A549 (cell line): Measurements from ENCODE around the gene PFN1. TPM values are rescaled to one million over a fixed set of nuclear protein-coding genes. Genes with fewer than 3 reads are reported as not detected.
A peak's percentile ranks its signal among the peaks of the same experiment; 100 is the strongest.

Source experiments
- ATAC-seq, 2 experiments: fragments of 200-7000 bp in 1 of 2; fragments of >200 bp in 1 of 2; cut with Nextera tagmentation in 1 of 2; cut with Tn5 transposase in 1 of 2; 3 replicates each; pipeline versions ENCODE4 v1.8.0 to v1.9.1; 2018 to 2020; ENCODE audit warnings: mild to moderate bottlenecking in 1 of 2, moderate library complexity in 1 of 2
- CTCF ChIA-PET: fragments of 300-600 bp; sonication (Branson Sonifier 250); formaldehyde crosslinking; extraction: SDS; loops from one replicate; lab custom pipeline; 2021; ENCODE audit warnings: antibody characterized with exemption, inconsistent platforms; lab: Yijun Ruan, JAX
- POLR2A ChIA-PET: fragments of 350-600 bp; formaldehyde crosslinking; extraction: SDS; loops from one replicate; lab custom pipeline; 2021; ENCODE audit warnings: antibody characterized with exemption, inconsistent platforms; lab: Yijun Ruan, JAX
- DNase-seq, 2 experiments: peaks; one replicate each; pipeline versions ENCODE4 v3.0.0 to v3.0.0-alpha.2; 2011 to 2016; ENCODE audit warnings: low read depth in 1 of 2, low spot score in 1 of 2
- FAIRE-seq: peaks from 2 replicates; lab custom pipeline; 2011; peaks lifted over from hg19 to GRCh38; lab: Jason Lieb, UNC
- H3K27ac ChIP-seq, 2 experiments: fragments of >200 bp; sonication (Bioruptor Twin); formaldehyde crosslinking; 3 replicates each; pipeline ENCODE4 v1.5.1; 2016 to 2017
- H3K4me1 ChIP-seq: fragments of >200 bp; sonication (Bioruptor Twin); formaldehyde crosslinking; 3 replicates; pipeline ENCODE4 v1.6.1; 2016
- H3K4me2 ChIP-seq: fragments of >200 bp; sonication (Bioruptor Twin); formaldehyde crosslinking; 3 replicates; pipeline ENCODE4 v1.6.1; 2016
- H3K4me3 ChIP-seq: fragments of >200 bp; sonication (Bioruptor Twin); formaldehyde crosslinking; 3 replicates; pipeline ENCODE4 v1.5.1; 2016
- H3K9me3 ChIP-seq: fragments of >200 bp; sonication (Bioruptor Twin); formaldehyde crosslinking; 3 replicates; pipeline ENCODE4 v1.6.1; 2016
- ATOH8 ChIP-seq: fragments of 250-450 bp; sonication (Bioruptor Pico); IDR thresholded peaks from 2 replicates; pipeline ENCODE4 v1.5.0; 2020; ENCODE audit warnings: low read depth, mild to moderate bottlenecking, moderate library complexity
- BCL3 ChIP-seq: fragments of >200 bp; sonication (Bioruptor Twin); formaldehyde crosslinking; IDR thresholded peaks from 3 replicates; pipeline ENCODE4 v1.6.1; 2016
- CHD2 ChIP-seq: fragments of 150-350 bp; IDR thresholded peaks from 2 replicates; pipeline ENCODE4 v1.6.1; 2014; ENCODE audit warnings: low read length; ENCODE audit not compliant: partially characterized antibody
- E2F6 ChIP-seq: IDR thresholded peaks from 2 replicates; pipeline ENCODE4 v1.6.1; 2012; ENCODE audit warnings: low read depth, borderline replicate concordance
- EHF ChIP-seq: fragments of 250-450 bp; sonication (Bioruptor Pico); IDR thresholded peaks from 2 replicates; pipeline ENCODE4 v1.5.0; 2020; ENCODE audit warnings: mild to moderate bottlenecking
- EHMT2 ChIP-seq: fragments of 200-600 bp; sonication (generic); IDR thresholded peaks from 2 replicates; pipeline ENCODE4 v1.6.1; 2016; ENCODE audit warnings: antibody characterized with exemption, low read depth, mild to moderate bottlenecking, moderate library complexity
- FOSB ChIP-seq: fragments of 250-450 bp; sonication (Bioruptor Pico); IDR thresholded peaks from 2 replicates; pipeline ENCODE4 v1.5.0; 2020; ENCODE audit warnings: mild to moderate bottlenecking, moderate library complexity
- GATA3 ChIP-seq: IDR thresholded peaks from 2 replicates; pipeline ENCODE4 v1.6.1; 2012; ENCODE audit warnings: borderline replicate concordance
- HDAC2 ChIP-seq: fragments of 200-600 bp; sonication (generic); IDR thresholded peaks from 2 replicates; pipeline ENCODE4 v1.6.1; 2016
- HEYL ChIP-seq: fragments of 250-450 bp; sonication (Bioruptor Pico); IDR thresholded peaks from 2 replicates; pipeline ENCODE4 v1.8.0; 2021; ENCODE audit warnings: mild to moderate bottlenecking, moderate library complexity
- HMGXB4 ChIP-seq: fragments of 250-450 bp; sonication (Bioruptor Pico); IDR thresholded peaks from 2 replicates; pipeline ENCODE4 v1.5.0; 2021; ENCODE audit warnings: mild to moderate bottlenecking, moderate library complexity, borderline replicate concordance
- HOXB5 ChIP-seq: fragments of 250-450 bp; sonication (Bioruptor Pico); IDR thresholded peaks from 2 replicates; pipeline ENCODE4 v1.5.0; 2020; ENCODE audit warnings: mild to moderate bottlenecking, moderate library complexity
- JUN ChIP-seq, 2 experiments: fragments of >200 bp; sonication (Bioruptor Twin); formaldehyde crosslinking; IDR thresholded peaks; 2 replicates in 1 of 2; 3 replicates in 1 of 2; pipeline ENCODE4 v1.6.1; 2016 to 2017
- JUNB ChIP-seq: fragments of >200 bp; sonication (Bioruptor Twin); formaldehyde crosslinking; IDR thresholded peaks from 2 replicates; pipeline ENCODE4 v1.6.1; 2016
- KDM5A ChIP-seq: fragments of 200-600 bp; sonication (generic); IDR thresholded peaks from 2 replicates; pipeline ENCODE4 v1.6.1; 2016; ENCODE audit warnings: antibody characterized with exemption, mild to moderate bottlenecking
- MYC ChIP-seq: IDR thresholded peaks from 2 replicates; pipeline ENCODE4 v1.6.1; 2012; ENCODE audit warnings: mild to moderate bottlenecking, inconsistent platforms, low read length, improper control_type of control experiment, borderline replicate concordance
- PBX3 ChIP-seq: IDR thresholded peaks from 2 replicates; pipeline ENCODE4 v1.6.1; 2012
- PHF8 ChIP-seq: fragments of 200-600 bp; sonication (generic); IDR thresholded peaks from 2 replicates; pipeline ENCODE4 v1.6.1; 2016; ENCODE audit warnings: low read depth, mild to moderate bottlenecking, antibody characterized with exemption, moderate library complexity, borderline replicate concordance
- POLR2A ChIP-seq: IDR thresholded peaks from 2 replicates; pipeline ENCODE4 v1.6.1; 2012; ENCODE audit warnings: mild to moderate bottlenecking, low read length
- RAD21 ChIP-seq, 2 experiments: fragments of >200 bp in 1 of 2; sonication (Bioruptor Twin) in 1 of 2; formaldehyde crosslinking in 1 of 2; IDR thresholded peaks in 1 of 2; conservative IDR thresholded peaks in 1 of 2; 2 replicates in 1 of 2; 3 replicates in 1 of 2; pipeline ENCODE4 v1.6.1; 2012 to 2018; ENCODE audit warnings: inconsistent platforms in 1 of 2
- RFX5 ChIP-seq: fragments of 450-650 bp; IDR thresholded peaks from 2 replicates; pipeline ENCODE4 v1.7.1; 2014; ENCODE audit warnings: antibody characterized with exemption, mild to moderate bottlenecking, moderate library complexity
- RNF2 ChIP-seq: fragments of 200-600 bp; sonication (generic); IDR thresholded peaks from 2 replicates; pipeline ENCODE4 v1.6.1; 2016; ENCODE audit warnings: low read depth, mild to moderate bottlenecking, antibody characterized with exemption, moderate library complexity, borderline replicate concordance
- USF2 ChIP-seq: fragments of 450-650 bp; IDR thresholded peaks from 2 replicates; pipeline ENCODE4 v1.6.1; 2014; ENCODE audit warnings: antibody characterized with exemption
- ZC3H11A ChIP-seq: fragments of 450-650 bp; IDR thresholded peaks from 2 replicates; pipeline ENCODE4 v1.6.1; 2014; ENCODE audit warnings: antibody characterized with exemption, mild to moderate bottlenecking
- ZFP36 ChIP-seq: fragments of 450-650 bp; IDR thresholded peaks from 2 replicates; pipeline ENCODE4 v1.6.1; 2014; ENCODE audit warnings: borderline replicate concordance; ENCODE audit not compliant: partially characterized antibody
- ZSCAN20 ChIP-seq: fragments of 250-450 bp; sonication (Bioruptor Pico); IDR thresholded peaks from 2 replicates; pipeline ENCODE4 v1.8.0; 2022; ENCODE audit warnings: mild to moderate bottlenecking, moderate library complexity
- WGBS: methylation state at CpG from one replicate; pipeline ENCODE4 v1.1.6; 2017; ENCODE audit errors: missing lambda C conversion rate; 5-methylcytosine and 5-hydroxymethylcytosine counted together
- polyA plus RNA-seq, 4 experiments: library from polyadenylated mRNA; depleted of rRNA in 3 of 4; stranded (reverse); fragments of >200 nt; fragmentation: RNase III in 1 of 4; extraction: RNeasy Plus Mini Kit Qiagen cat#74134 plus additional on column Dnase treatment in 1 of 4; gene quantifications; 2 replicates in 3 of 4; 3 replicates in 1 of 4; pipeline ENCODE4 v1.2.3, GENCODE V29; 2011 to 2017

The PFN1 gene
- polyA plus RNA-seq, 2 of the 4 experiments (the other 2 are of a cell fraction): 1,732 to 3,230 TPM

- TF ChIP-seq JUN (IDR thresholded peaks at IDR 0.05) (peak; percentile 82 to 97; a peak in 4 of 5 replicates), PHF8 (peak; percentile 82), BCL3 (peak; percentile 84), EHF (no peak), MYC (peak; percentile 68; the same call in 1 of the 2 replicates), KDM5A (0 out of 2 replicates have a peak, but pooled peaks have one; percentile 44), ATOH8 (CRISPR knock-in tag) (no peak), GATA3 (peak; percentile 55; the same call in 1 of the 2 replicates), POLR2A (peak; percentile 80), ZFP36 (no peak), PBX3 (peak; percentile 84)
Measured at GRCh38 chr17:4967539-4968485, 19.5 kb upstream of the PFN1 start, which contains the start of gene SPAG7 (continued).

- 2% methylated on average over 42 of the region's 42 CpGs for WGBS
- H3K4me2 ChIP-seq: peak overlapping the region; percentile 89
- peak; percentile 100 for FAIRE-seq
- H3K9me3 ChIP-seq: no peaks in the 10 kb centered on the region
- DNase-seq: peak; percentile 100
- H3K4me1 ChIP-seq: peaks cover 21% of the 10 kb centered on the region
- peak; percentile 89 to 95 for ATAC-seq
- peak overlapping the region; percentile 94 to 95 for H3K27ac ChIP-seq
- POLR2A ChIA-PET: interaction anchor here (0.8 to 6.2 kb wide), 23 partner anchors 9 to 257 kb away, joined by 3 to 83 read pairs (median 4); partner anchors contain the start of genes CAMTA2, ENO3, INCA1 and KIF1C
- peak overlapping the region; percentile 63 for H3K4me3 ChIP-seq
- CTCF ChIA-PET: interaction anchor here (0.5 to 11.2 kb wide), 17 partner anchors 10 to 1458 kb away, joined by 3 to 148 read pairs (median 4); partner anchors contain the start of genes CAMTA2, ENO3, PFN1 and RNF167
- TF ChIP-seq CHD2 (peak; percentile 56), EHF (peak; percentile 59; the same call in 1 of the 2 replicates), ATOH8 (CRISPR knock-in tag) (peak; percentile 86; the same call in 1 of the 2 replicates), JUNB (no peak), HOXB5 (CRISPR knock-in tag) (no peak), USF2 (peak; percentile 9; the same call in 1 of the 2 replicates), PBX3 (peak; percentile 98), ZSCAN20 (CRISPR knock-in tag) (no peak), HMGXB4 (CRISPR knock-in tag) (no peak), HEYL (CRISPR knock-in tag) (no peak), RAD21 (conservative IDR thresholded peaks at IDR 0.05 in 1 of 2, IDR thresholded peaks at IDR 0.05 in 1 of 2) (peak in 1 of 2 experiments; percentile 10; a peak in 1 of 5 replicates), RFX5 (peak; percentile 79), EHMT2 (no peak), ZC3H11A (no peak), RNF2 (peak; percentile 95; the same call in 1 of the 2 replicates), HDAC2 (no peak), E2F6 (peak; percentile 71), FOSB (no peak)
Measured at GRCh38 chr17:4966844-4967538, 18.7 kb upstream of the PFN1 start.
